HEK293 (cell line): ENCODE data around the gene ANO6.

Experiments used
- TF ChIP-seq, protein P1 (sequence below): fragments of 450-650 bp; formaldehyde crosslinking; IDR thresholded peaks from 2 replicates; pipeline ENCODE4 v1.5.1; 2016; ENCODE audit warnings: missing biosample characterization, missing genetic modification characterization
- TF ChIP-seq, protein P2 (sequence below): fragments of 450-650 bp; formaldehyde crosslinking; IDR thresholded peaks from 2 replicates; pipeline ENCODE4 v1.5.1; 2016; ENCODE audit warnings: missing biosample characterization, missing genetic modification characterization
- TF ChIP-seq, protein P3 (sequence below): fragments of 450-650 bp; formaldehyde crosslinking; conservative IDR thresholded peaks from 2 replicates; pipeline ENCODE4 v1.5.1; 2016; ENCODE audit warnings: low read depth, missing biosample characterization, missing genetic modification characterization

DNA sequence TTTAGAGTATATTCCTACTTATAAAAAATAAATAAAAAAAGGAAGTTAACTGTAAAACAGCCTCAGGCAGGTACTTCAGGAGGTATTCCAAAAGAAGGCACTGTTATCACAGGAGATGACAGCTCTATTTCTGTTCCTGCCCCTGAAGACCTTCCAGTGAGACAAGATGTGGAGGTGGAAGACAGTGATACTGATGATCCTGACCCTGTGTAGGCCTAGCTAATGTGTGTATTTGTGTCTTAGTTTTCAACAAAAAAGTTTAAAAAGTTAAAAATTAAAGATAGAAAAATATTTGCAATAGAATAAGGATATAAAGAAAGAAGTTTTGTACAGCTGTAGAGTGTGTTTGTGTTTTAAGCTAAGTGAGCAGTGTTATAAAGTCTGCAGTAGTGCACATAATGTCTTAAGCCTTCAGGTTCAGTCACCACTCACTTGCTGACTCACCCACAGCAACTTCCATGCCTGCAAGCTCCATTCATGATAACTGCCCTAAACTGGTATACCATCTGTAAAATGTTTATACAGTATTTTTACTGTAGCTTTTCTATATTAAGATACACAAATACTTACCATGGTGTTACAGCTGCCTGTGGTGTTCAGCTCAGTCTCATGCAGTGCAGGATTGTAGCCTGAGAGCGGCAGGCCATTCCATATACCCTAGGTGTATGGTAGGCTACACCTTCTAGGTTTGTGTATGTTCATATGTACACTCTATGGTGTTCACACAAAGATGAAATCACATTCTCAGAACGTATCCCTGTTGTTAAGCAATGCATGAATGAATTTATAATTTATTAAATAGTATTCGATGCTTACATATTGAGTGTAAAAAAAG, 121.1 kb downstream of the ANO6 start:
- TF ChIP-seq, protein P1, sequence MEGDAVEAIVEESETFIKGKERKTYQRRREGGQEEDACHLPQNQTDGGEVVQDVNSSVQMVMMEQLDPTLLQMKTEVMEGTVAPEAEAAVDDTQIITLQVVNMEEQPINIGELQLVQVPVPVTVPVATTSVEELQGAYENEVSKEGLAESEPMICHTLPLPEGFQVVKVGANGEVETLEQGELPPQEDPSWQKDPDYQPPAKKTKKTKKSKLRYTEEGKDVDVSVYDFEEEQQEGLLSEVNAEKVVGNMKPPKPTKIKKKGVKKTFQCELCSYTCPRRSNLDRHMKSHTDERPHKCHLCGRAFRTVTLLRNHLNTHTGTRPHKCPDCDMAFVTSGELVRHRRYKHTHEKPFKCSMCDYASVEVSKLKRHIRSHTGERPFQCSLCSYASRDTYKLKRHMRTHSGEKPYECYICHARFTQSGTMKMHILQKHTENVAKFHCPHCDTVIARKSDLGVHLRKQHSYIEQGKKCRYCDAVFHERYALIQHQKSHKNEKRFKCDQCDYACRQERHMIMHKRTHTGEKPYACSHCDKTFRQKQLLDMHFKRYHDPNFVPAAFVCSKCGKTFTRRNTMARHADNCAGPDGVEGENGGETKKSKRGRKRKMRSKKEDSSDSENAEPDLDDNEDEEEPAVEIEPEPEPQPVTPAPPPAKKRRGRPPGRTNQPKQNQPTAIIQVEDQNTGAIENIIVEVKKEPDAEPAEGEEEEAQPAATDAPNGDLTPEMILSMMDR (tag by site-specific recombination): no peak
- TF ChIP-seq, protein P2, sequence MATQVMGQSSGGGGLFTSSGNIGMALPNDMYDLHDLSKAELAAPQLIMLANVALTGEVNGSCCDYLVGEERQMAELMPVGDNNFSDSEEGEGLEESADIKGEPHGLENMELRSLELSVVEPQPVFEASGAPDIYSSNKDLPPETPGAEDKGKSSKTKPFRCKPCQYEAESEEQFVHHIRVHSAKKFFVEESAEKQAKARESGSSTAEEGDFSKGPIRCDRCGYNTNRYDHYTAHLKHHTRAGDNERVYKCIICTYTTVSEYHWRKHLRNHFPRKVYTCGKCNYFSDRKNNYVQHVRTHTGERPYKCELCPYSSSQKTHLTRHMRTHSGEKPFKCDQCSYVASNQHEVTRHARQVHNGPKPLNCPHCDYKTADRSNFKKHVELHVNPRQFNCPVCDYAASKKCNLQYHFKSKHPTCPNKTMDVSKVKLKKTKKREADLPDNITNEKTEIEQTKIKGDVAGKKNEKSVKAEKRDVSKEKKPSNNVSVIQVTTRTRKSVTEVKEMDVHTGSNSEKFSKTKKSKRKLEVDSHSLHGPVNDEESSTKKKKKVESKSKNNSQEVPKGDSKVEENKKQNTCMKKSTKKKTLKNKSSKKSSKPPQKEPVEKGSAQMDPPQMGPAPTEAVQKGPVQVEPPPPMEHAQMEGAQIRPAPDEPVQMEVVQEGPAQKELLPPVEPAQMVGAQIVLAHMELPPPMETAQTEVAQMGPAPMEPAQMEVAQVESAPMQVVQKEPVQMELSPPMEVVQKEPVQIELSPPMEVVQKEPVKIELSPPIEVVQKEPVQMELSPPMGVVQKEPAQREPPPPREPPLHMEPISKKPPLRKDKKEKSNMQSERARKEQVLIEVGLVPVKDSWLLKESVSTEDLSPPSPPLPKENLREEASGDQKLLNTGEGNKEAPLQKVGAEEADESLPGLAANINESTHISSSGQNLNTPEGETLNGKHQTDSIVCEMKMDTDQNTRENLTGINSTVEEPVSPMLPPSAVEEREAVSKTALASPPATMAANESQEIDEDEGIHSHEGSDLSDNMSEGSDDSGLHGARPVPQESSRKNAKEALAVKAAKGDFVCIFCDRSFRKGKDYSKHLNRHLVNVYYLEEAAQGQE (tag by site-specific recombination): no peak
- TF ChIP-seq, protein P3, sequence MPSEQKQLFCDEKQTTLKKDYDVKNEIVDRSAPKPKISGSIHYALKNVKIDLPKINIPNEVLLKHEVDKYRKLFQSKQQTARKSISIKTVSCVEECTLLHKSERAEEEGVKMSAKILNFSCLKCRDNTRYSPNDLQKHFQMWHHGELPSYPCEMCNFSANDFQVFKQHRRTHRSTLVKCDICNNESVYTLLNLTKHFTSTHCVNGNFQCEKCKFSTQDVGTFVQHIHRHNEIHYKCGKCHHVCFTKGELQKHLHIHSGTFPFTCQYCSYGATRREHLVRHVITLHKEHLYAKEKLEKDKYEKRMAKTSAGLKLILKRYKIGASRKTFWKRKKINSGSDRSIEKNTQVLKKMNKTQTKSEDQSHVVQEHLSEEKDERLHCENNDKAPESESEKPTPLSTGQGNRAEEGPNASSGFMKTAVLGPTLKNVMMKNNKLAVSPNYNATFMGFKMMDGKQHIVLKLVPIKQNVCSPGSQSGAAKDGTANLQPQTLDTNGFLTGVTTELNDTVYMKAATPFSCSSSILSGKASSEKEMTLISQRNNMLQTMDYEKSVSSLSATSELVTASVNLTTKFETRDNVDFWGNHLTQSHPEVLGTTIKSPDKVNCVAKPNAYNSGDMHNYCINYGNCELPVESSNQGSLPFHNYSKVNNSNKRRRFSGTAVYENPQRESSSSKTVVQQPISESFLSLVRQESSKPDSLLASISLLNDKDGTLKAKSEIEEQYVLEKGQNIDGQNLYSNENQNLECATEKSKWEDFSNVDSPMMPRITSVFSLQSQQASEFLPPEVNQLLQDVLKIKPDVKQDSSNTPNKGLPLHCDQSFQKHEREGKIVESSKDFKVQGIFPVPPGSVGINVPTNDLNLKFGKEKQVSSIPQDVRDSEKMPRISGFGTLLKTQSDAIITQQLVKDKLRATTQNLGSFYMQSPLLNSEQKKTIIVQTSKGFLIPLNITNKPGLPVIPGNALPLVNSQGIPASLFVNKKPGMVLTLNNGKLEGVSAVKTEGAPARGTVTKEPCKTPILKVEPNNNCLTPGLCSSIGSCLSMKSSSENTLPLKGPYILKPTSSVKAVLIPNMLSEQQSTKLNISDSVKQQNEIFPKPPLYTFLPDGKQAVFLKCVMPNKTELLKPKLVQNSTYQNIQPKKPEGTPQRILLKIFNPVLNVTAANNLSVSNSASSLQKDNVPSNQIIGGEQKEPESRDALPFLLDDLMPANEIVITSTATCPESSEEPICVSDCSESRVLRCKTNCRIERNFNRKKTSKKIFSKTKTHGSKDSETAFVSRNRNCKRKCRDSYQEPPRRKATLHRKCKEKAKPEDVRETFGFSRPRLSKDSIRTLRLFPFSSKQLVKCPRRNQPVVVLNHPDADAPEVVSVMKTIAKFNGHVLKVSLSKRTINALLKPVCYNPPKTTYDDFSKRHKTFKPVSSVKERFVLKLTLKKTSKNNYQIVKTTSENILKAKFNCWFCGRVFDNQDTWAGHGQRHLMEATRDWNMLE (tag by site-specific recombination): no peak
